ENCODE measurements around the gene TRIP12. TPM values are rescaled to one million over a fixed set of nuclear protein-coding genes. Genes with fewer than 3 reads are reported as not detected.

Gene TRIP12
- total RNA-seq, 1 donor: 249 TPM

GRCh38 chr2:229784791-229785190 lies 137.0 kb downstream of the TRIP12 start:
- Histone ChIP-seq H3K4me1 (ENCODE audit: insufficient read depth, low read length) (peaks cover 20% of the 10 kb centered on the region), H4K20me1 (ENCODE audit: insufficient read depth, low read length) (peaks cover 18% of the 10 kb centered on the region), H3K4me2 (ENCODE audit: insufficient read depth, low read length) (no peak overlapping the region), H3K27me3 (ENCODE audit: insufficient read depth, low read length) (no peaks in the 10 kb centered on the region), H2AFZ (ENCODE audit: low read length) (no peak overlapping the region), H3K79me2 (ENCODE audit: insufficient read depth, low read length) (peaks cover 20% of the 10 kb centered on the region), H3K9me3 (ENCODE audit: low read depth, low read length) (no peaks in the 10 kb centered on the region), H3K36me3 (ENCODE audit: insufficient read depth, low read length) (peaks cover 39% of the 10 kb centered on the region), H3K27ac (ENCODE audit: low read depth, low read length) (peak overlapping the region; percentile 0), H3K4me3 (ENCODE audit: insufficient read depth, low read length) (no peak overlapping the region)
- DNase-seq (ENCODE audit: insufficient read length, low spot score, missing footprints): no peak
- no peak for TF ChIP-seq CTCF (IDR thresholded peaks at IDR 0.05; ENCODE audit: extremely low read depth, low read depth, low read length)

- Histone ChIP-seq H2AFZ (ENCODE audit: low read length) (no peak overlapping the region), H3K27me3 (ENCODE audit: insufficient read depth, low read length) (no peaks in the 10 kb centered on the region), H3K9me3 (ENCODE audit: low read depth, low read length) (no peaks in the 10 kb centered on the region), H3K79me2 (ENCODE audit: insufficient read depth, low read length) (peaks cover 34% of the 10 kb centered on the region), H3K36me3 (ENCODE audit: insufficient read depth, low read length) (peaks cover 45% of the 10 kb centered on the region), H3K4me1 (ENCODE audit: insufficient read depth, low read length) (peaks cover 20% of the 10 kb centered on the region), H4K20me1 (ENCODE audit: insufficient read depth, low read length) (peaks cover 23% of the 10 kb centered on the region), H3K27ac (ENCODE audit: low read depth, low read length) (no peak overlapping the region), H3K4me3 (ENCODE audit: insufficient read depth, low read length) (no peak overlapping the region), H3K4me2 (ENCODE audit: insufficient read depth, low read length) (no peak overlapping the region)
- TF ChIP-seq CTCF (IDR thresholded peaks at IDR 0.05; ENCODE audit: extremely low read depth, low read depth, low read length): no peak
- no peak for DNase-seq (ENCODE audit: insufficient read length, low spot score, missing footprints)
These were observed 138.6 kb downstream of the TRIP12 start for GRCh38 chr2:229783108-229783721.

GRCh38 chr2:229780856-229781773 lies 140.7 kb downstream of the TRIP12 start:
- Histone ChIP-seq H3K79me2 (ENCODE audit: insufficient read depth, low read length) (peaks cover 35% of the 10 kb centered on the region), H3K9me3 (ENCODE audit: low read depth, low read length) (no peaks in the 10 kb centered on the region), H3K4me3 (ENCODE audit: insufficient read depth, low read length) (no peak overlapping the region), H2AFZ (ENCODE audit: low read length) (no peak overlapping the region), H3K27me3 (ENCODE audit: insufficient read depth, low read length) (no peaks in the 10 kb centered on the region), H3K4me2 (ENCODE audit: insufficient read depth, low read length) (peak overlapping the region; percentile 30), H4K20me1 (ENCODE audit: insufficient read depth, low read length) (peaks cover 23% of the 10 kb centered on the region), H3K27ac (ENCODE audit: low read depth, low read length) (peak overlapping the region; percentile 18), H3K36me3 (ENCODE audit: insufficient read depth, low read length) (peaks cover 54% of the 10 kb centered on the region), H3K4me1 (ENCODE audit: insufficient read depth, low read length) (peaks cover 20% of the 10 kb centered on the region)
- peak; percentile 91 for TF ChIP-seq CTCF (IDR thresholded peaks at IDR 0.05; ENCODE audit: extremely low read depth, low read depth, low read length)
- no peak for DNase-seq (ENCODE audit: insufficient read length, low spot score, missing footprints)

- Histone ChIP-seq H3K79me2 (ENCODE audit: insufficient read depth, low read length) (peaks cover 35% of the 10 kb centered on the region), H3K27me3 (ENCODE audit: insufficient read depth, low read length) (no peaks in the 10 kb centered on the region), H3K9me3 (ENCODE audit: low read depth, low read length) (no peaks in the 10 kb centered on the region), H2AFZ (ENCODE audit: low read length) (no peak overlapping the region), H3K4me3 (ENCODE audit: insufficient read depth, low read length) (no peak overlapping the region), H3K36me3 (ENCODE audit: insufficient read depth, low read length) (peaks cover 61% of the 10 kb centered on the region), H3K4me1 (ENCODE audit: insufficient read depth, low read length) (peaks cover 16% of the 10 kb centered on the region), H3K4me2 (ENCODE audit: insufficient read depth, low read length) (no peak overlapping the region), H4K20me1 (ENCODE audit: insufficient read depth, low read length) (peaks cover 23% of the 10 kb centered on the region), H3K27ac (ENCODE audit: low read depth, low read length) (peak overlapping the region; percentile 18)
- no peak for TF ChIP-seq CTCF (IDR thresholded peaks at IDR 0.05; ENCODE audit: extremely low read depth, low read depth, low read length)
- no peak for DNase-seq (ENCODE audit: insufficient read length, low spot score, missing footprints)
These were observed 142.2 kb downstream of the TRIP12 start for GRCh38 chr2:229779650-229780049.

Measured in osteoblast (primary cell).